IgD-negative memory B cell (primary cell): ENCODE results near the gene CADPS2. TPM values are rescaled to one million over a fixed set of nuclear protein-coding genes. Genes with fewer than 3 reads are reported as not detected.

Experiments used
- H3K27ac Mint-ChIP-seq, 3 donors: one replicate each; pipeline ENCODE4 v1.8.0; 2020 to 2022; ENCODE audit warnings: mild to moderate bottlenecking in 3 of 3, mixed read lengths in 3 of 3, moderate library complexity in 1 of 3
- H3K27me3 Mint-ChIP-seq: one replicate; pipeline ENCODE4 v1.8.0; 2021; ENCODE audit warnings: mixed read lengths
- H3K36me3 Mint-ChIP-seq: one replicate; pipeline ENCODE4 v1.8.0; 2020; ENCODE audit warnings: mild to moderate bottlenecking, mixed read lengths
- H3K4me1 Mint-ChIP-seq, 3 donors: one replicate each; pipeline ENCODE4 v1.8.0; 2020 to 2022; ENCODE audit warnings: mixed read lengths in 3 of 3, mild to moderate bottlenecking in 1 of 3
- H3K4me3 Mint-ChIP-seq, 4 donors: one replicate each; pipeline ENCODE4 v1.8.0; 2020 to 2022; ENCODE audit warnings: mild to moderate bottlenecking in 4 of 4, mixed read lengths in 4 of 4, moderate library complexity in 3 of 4
- H3K9me3 Mint-ChIP-seq, 3 donors: one replicate each; pipeline ENCODE4 v1.8.0; 2020 to 2021; ENCODE audit warnings: mixed read lengths in 3 of 3, mild to moderate bottlenecking in 1 of 3
- polyA plus RNA-seq: library from polyadenylated mRNA; unstranded; fragments of 300-500 nt; fragmentation: Illumina TruSeq; gene quantifications from one replicate; pipeline ENCODE4 v1.2.3, GENCODE V29; 2021

The CADPS2 gene
- polyA plus RNA-seq, 1 donor from 2014 or later, result not detected

GRCh38 chr7:122520971-122521555 lies 365.2 kb downstream of the CADPS2 start:
- no peak overlapping the region for H3K4me3 Mint-ChIP-seq
- no peak overlapping the region for H3K27ac Mint-ChIP-seq
- H3K4me1 Mint-ChIP-seq, result no peaks in the 10 kb centered on the region
- no peaks in the 10 kb centered on the region for H3K36me3 Mint-ChIP-seq
- no peaks in the 10 kb centered on the region for H3K27me3 Mint-ChIP-seq
- H3K9me3 Mint-ChIP-seq, result no peaks in the 10 kb centered on the region

- H3K4me1 Mint-ChIP-seq, result no peaks in the 10 kb centered on the region
- H3K9me3 Mint-ChIP-seq, result no peaks in the 10 kb centered on the region
- H3K27ac Mint-ChIP-seq, result no peak overlapping the region
- H3K36me3 Mint-ChIP-seq, result no peaks in the 10 kb centered on the region
- H3K27me3 Mint-ChIP-seq, result no peaks in the 10 kb centered on the region
- no peak overlapping the region for H3K4me3 Mint-ChIP-seq
These were observed 367.8 kb downstream of the CADPS2 start for GRCh38 chr7:122518488-122518887.

DNA sequence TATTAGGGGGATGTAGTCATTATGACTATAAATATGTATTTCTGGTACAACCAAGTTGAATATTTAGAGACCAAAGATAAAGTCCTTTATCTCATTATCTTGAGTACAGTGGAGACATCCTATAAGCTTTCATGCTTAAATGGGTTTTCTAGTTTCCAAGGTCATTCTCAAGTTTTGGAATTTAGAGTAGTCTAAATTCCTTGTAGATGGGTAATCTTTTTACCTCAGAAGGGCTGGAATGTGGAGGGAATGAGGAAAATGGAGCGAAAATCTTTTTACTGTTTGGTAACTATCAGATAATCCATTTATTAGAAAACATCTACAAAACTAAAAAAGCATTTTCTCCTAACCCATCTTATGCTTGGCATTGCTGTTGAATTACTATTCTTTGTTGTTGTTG lies 368.7 kb downstream of the CADPS2 start:
- H3K27ac Mint-ChIP-seq, result no peak overlapping the region
- H3K9me3 Mint-ChIP-seq, result no peaks in the 10 kb centered on the region
- H3K4me3 Mint-ChIP-seq, result no peak overlapping the region
- H3K4me1 Mint-ChIP-seq, result no peaks in the 10 kb centered on the region
- H3K36me3 Mint-ChIP-seq, result no peaks in the 10 kb centered on the region
- no peaks in the 10 kb centered on the region for H3K27me3 Mint-ChIP-seq

- Mint-ChIP-seq H3K27ac (no peak overlapping the region), H3K4me1 (no peaks in the 10 kb centered on the region), H3K27me3 (no peaks in the 10 kb centered on the region), H3K4me3 (no peak overlapping the region), H3K9me3 (no peaks in the 10 kb centered on the region), H3K36me3 (no peaks in the 10 kb centered on the region)
These were observed 370.9 kb downstream of the CADPS2 start for GRCh38 chr7:122515404-122515803.

DNA sequence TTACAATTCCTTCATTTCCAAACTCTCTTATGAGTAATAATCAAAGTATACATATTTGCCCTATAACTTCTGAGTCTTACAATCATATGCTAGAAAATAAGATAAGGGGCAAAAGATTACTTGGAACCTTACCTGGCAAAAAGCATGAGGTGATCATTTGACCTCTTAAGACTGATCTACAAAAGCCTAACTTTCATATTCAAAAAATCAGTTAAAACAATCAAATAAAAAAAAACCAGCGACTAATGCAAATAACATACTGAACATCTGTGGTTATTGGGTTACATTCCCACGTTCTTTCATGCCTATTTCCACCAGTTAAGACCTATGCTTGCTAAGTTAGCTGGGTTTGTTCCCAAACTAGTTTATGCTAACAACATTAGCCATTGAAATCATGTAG lies 375.0 kb downstream of the CADPS2 start:
- Mint-ChIP-seq H3K27ac (no peak overlapping the region), H3K27me3 (no peaks in the 10 kb centered on the region), H3K4me1 (no peaks in the 10 kb centered on the region), H3K9me3 (peaks cover 0 to 2% (median 0%) of the 10 kb centered on the region in 3 donors), H3K4me3 (no peak overlapping the region), H3K36me3 (no peaks in the 10 kb centered on the region)

GRCh38 chr7:122507591-122507990 lies 378.7 kb downstream of the CADPS2 start:
- H3K4me3 Mint-ChIP-seq, result no peak overlapping the region
- peaks cover 0 to 2% (median 0%) of the 10 kb centered on the region in 3 donors for H3K9me3 Mint-ChIP-seq
- H3K4me1 Mint-ChIP-seq, result no peaks in the 10 kb centered on the region
- no peaks in the 10 kb centered on the region for H3K27me3 Mint-ChIP-seq
- H3K27ac Mint-ChIP-seq, result no peak overlapping the region
- H3K36me3 Mint-ChIP-seq, result no peaks in the 10 kb centered on the region

DNA sequence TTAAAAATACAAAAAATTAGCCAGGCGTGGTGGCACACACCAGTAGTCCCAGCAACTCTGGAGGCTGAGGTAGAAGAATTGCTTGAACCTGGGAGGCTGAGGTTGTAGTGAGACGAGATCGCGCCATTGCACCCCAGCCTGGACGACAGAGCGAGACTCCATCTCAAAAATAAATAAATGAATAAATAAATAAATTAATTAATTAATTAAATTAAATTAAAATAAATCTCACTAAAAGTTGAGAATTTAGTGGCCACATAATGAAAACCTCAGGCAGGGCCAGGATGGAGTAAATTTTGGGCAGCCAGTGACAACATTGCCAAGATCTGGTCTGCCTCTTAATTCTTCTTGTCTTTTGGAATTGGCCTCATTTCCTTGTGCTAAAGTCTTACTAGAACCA lies 394.3 kb downstream of the CADPS2 start:
- Mint-ChIP-seq H3K27ac (no peak overlapping the region), H3K36me3 (no peaks in the 10 kb centered on the region)

DNA sequence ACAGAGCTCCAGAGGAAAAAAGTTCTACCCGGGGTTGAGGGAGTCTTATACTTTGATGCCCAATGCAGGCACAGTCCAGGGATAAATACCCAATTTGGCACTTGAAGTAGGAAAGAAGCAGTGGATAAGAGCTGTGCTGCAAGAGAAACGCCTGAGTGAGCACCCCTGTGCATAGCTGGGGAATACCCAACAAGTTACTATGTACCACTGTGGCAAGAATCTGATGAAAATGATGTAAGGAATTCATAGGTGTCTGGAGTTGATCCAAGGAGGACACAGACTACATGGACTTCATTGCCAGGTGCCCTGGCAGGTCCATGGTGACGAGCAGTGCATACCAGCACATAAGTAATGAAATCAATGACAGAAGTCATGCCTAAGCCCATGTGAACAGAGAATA lies 398.0 kb downstream of the CADPS2 start:
- H3K27me3 Mint-ChIP-seq, result no peaks in the 10 kb centered on the region
- H3K27ac Mint-ChIP-seq, result no peak overlapping the region
- H3K4me1 Mint-ChIP-seq, result no peaks in the 10 kb centered on the region

More for the DNA sequence above, 394.3 kb downstream of the CADPS2 start:
- H3K4me3 Mint-ChIP-seq, result no peak overlapping the region
- peaks cover 2 to 3% (median 2%) of the 10 kb centered on the region in 3 donors for H3K9me3 Mint-ChIP-seq
- no peaks in the 10 kb centered on the region for H3K27me3 Mint-ChIP-seq
- no peaks in the 10 kb centered on the region for H3K4me1 Mint-ChIP-seq

DNA sequence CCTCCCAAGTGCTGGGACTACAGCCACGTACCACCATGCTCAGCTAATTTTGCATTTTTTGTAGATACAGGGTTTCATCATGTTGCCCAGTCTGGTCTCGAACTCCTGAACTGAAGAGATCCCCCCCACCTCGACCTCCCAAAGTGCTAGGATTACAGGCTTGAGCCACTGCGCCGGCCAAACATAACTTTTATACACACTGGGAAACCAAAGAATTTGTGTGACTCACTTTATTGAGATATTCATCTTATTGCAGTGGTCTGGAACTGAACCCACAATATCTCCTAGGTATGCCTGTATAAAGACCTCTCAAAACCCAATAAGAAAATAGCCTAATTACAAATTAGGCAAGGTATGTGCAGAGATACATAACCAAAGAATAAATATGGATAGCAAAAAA lies 399.1 kb downstream of the CADPS2 start:
- no peaks in the 10 kb centered on the region for H3K4me1 Mint-ChIP-seq
- no peaks in the 10 kb centered on the region for H3K27me3 Mint-ChIP-seq
- no peak overlapping the region for H3K4me3 Mint-ChIP-seq
- no peaks in the 10 kb centered on the region for H3K36me3 Mint-ChIP-seq
- H3K27ac Mint-ChIP-seq, result no peak overlapping the region
- H3K9me3 Mint-ChIP-seq, result peaks cover 0 to 1% (median 0%) of the 10 kb centered on the region in 3 donors

More for the DNA sequence above, 398.0 kb downstream of the CADPS2 start:
- Mint-ChIP-seq H3K4me3 (no peak overlapping the region), H3K36me3 (no peaks in the 10 kb centered on the region), H3K9me3 (peaks cover 0 to 1% (median 0%) of the 10 kb centered on the region in 3 donors)

GRCh38 chr7:122485856-122486255 lies 400.4 kb downstream of the CADPS2 start:
- Mint-ChIP-seq H3K36me3 (no peaks in the 10 kb centered on the region), H3K4me1 (no peaks in the 10 kb centered on the region), H3K4me3 (no peak overlapping the region), H3K9me3 (peaks cover 0 to 1% (median 0%) of the 10 kb centered on the region in 3 donors), H3K27ac (no peak overlapping the region), H3K27me3 (no peaks in the 10 kb centered on the region)

- H3K4me3 Mint-ChIP-seq, result no peak overlapping the region
These were observed 404.0 kb downstream of the CADPS2 start for GRCh38 chr7:122482212-122482611.

GRCh38 chr7:122470859-122471258 lies 415.4 kb downstream of the CADPS2 start:
- Mint-ChIP-seq H3K4me1 (no peaks in the 10 kb centered on the region), H3K36me3 (no peaks in the 10 kb centered on the region), H3K9me3 (no peaks in the 10 kb centered on the region), H3K4me3 (no peak overlapping the region), H3K27me3 (no peaks in the 10 kb centered on the region), H3K27ac (peak overlapping the region in 1 of 3 donors; percentile 64)

More at GRCh38 chr7:122482212-122482611, 404.0 kb downstream of the CADPS2 start:
- Mint-ChIP-seq H3K36me3 (no peaks in the 10 kb centered on the region), H3K4me1 (no peaks in the 10 kb centered on the region), H3K9me3 (peaks cover 0 to 1% (median 0%) of the 10 kb centered on the region in 3 donors), H3K27ac (no peak overlapping the region), H3K27me3 (no peaks in the 10 kb centered on the region)

- H3K4me1 Mint-ChIP-seq, result no peaks in the 10 kb centered on the region
- H3K27me3 Mint-ChIP-seq, result no peaks in the 10 kb centered on the region
- no peak overlapping the region for H3K4me3 Mint-ChIP-seq
- H3K36me3 Mint-ChIP-seq, result no peaks in the 10 kb centered on the region
- peaks cover 0 to 2% (median 0%) of the 10 kb centered on the region in 3 donors for H3K9me3 Mint-ChIP-seq
- no peak overlapping the region for H3K27ac Mint-ChIP-seq
These were observed 417.3 kb downstream of the CADPS2 start for GRCh38 chr7:122468945-122469344.

DNA sequence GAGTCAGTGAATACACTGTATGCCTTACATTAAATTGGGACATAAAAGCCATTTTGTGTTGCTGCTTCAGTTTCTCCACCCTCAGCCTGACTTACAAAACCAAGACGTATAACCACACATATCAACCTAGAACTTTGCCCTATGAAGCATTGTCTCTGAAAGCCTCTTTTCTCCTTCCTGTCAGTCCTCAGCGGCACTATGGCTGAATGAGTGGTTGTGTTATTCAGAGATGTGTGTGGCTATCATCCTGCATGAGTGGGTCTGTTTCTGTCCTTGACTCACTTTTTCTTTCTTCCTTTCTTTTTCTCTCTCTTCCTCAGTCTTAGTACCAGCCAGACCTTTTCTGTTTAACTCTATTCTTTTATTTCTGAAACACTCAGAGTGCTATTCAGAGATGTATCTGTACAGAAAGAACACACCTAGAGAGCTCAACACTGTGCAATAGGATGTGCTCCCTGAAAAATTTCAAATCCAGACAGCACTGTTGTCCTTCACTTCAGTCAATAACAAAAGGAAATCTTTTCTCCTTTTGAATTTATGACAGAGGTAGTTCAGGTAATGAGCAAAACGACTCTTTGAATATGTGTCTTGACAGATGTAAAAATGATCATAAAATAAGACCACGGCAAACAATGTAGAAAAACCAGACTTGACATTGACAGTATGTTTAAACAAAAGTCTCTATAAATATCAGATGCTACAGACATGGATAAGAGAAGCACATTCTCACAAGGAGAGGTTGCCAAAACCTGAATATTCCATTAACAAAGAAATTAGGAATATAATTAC lies 418.4 kb downstream of the CADPS2 start:
- Mint-ChIP-seq H3K4me3 (no peak overlapping the region), H3K4me1 (no peaks in the 10 kb centered on the region), H3K27me3 (no peaks in the 10 kb centered on the region), H3K27ac (no peak overlapping the region), H3K36me3 (no peaks in the 10 kb centered on the region), H3K9me3 (peaks cover 0 to 2% (median 0%) of the 10 kb centered on the region in 3 donors)

- Mint-ChIP-seq H3K27ac (no peak overlapping the region), H3K27me3 (no peaks in the 10 kb centered on the region), H3K36me3 (no peaks in the 10 kb centered on the region), H3K4me3 (no peak overlapping the region), H3K9me3 (peaks cover 0 to 2% (median 0%) of the 10 kb centered on the region in 3 donors), H3K4me1 (peaks cover 0 to 2% (median 0%) of the 10 kb centered on the region in 3 donors)
These were observed 421.0 kb downstream of the CADPS2 start for GRCh38 chr7:122465296-122465695.

DNA sequence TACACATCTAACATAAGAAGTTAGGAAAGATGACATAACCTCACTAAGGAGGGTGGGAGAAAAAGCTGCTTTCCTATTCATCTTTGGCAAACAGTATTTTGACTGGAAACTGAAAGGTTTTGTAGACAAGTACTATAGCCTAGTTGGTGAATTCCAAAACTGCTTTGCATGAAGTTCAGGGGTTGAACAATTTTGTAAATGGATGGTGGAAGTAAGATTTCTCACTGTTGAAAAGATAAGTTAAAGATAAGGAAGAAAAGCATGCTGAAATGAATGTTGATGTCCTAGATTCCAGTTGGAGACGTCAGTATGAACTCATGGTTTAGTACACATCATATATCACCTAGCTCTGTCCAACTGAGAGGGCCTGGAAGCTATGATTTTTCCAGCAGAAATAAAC lies 422.6 kb downstream of the CADPS2 start:
- H3K36me3 Mint-ChIP-seq, result no peaks in the 10 kb centered on the region
- H3K4me3 Mint-ChIP-seq, result no peak overlapping the region
- no peak overlapping the region for H3K27ac Mint-ChIP-seq
- peaks cover 0 to 2% (median 0%) of the 10 kb centered on the region in 3 donors for H3K4me1 Mint-ChIP-seq
- H3K9me3 Mint-ChIP-seq, result peaks cover 0 to 2% (median 0%) of the 10 kb centered on the region in 3 donors
- H3K27me3 Mint-ChIP-seq, result no peaks in the 10 kb centered on the region
